ENCODE measurements around the gene ZNF133. TPM values are rescaled to one million over a fixed set of nuclear protein-coding genes. Genes with fewer than 3 reads are reported as not detected.

The ZNF133 gene
- total and polyA plus RNA-seq, 4 donors, result 7.8 to 27.1 (median 9.9) TPM

DNA sequence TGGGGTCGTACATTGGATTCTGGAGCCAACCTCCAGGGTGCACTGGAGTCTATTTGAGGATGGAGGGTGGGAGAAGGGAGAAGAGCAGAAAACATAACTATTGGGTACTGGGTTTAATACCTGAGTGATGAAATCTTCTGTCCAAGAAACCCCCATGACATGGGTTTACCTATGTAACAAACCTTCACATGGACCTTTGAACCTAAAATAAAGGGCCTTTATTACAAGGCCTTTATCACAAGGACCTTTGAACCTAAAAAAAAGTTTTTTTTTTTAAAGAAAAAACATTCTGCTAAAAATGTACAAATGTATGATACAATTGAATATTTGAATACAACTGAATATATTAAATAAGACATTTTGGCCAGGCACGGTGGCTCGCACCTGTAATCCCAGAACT, 38.1 kb upstream of the ZNF133 start:
- no peaks in the 10 kb centered on the region for H3K27me3 ChIP-seq (ENCODE audit: control insufficient read depth in 3 of 3, insufficient read depth in 3 of 3, low read length in 2 of 3)
- TF ChIP-seq, protein P1, sequence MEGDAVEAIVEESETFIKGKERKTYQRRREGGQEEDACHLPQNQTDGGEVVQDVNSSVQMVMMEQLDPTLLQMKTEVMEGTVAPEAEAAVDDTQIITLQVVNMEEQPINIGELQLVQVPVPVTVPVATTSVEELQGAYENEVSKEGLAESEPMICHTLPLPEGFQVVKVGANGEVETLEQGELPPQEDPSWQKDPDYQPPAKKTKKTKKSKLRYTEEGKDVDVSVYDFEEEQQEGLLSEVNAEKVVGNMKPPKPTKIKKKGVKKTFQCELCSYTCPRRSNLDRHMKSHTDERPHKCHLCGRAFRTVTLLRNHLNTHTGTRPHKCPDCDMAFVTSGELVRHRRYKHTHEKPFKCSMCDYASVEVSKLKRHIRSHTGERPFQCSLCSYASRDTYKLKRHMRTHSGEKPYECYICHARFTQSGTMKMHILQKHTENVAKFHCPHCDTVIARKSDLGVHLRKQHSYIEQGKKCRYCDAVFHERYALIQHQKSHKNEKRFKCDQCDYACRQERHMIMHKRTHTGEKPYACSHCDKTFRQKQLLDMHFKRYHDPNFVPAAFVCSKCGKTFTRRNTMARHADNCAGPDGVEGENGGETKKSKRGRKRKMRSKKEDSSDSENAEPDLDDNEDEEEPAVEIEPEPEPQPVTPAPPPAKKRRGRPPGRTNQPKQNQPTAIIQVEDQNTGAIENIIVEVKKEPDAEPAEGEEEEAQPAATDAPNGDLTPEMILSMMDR (IDR thresholded peaks at IDR 0.05; ENCODE audit: control extremely low read depth, extremely low read depth), result no peak
- H3K9ac ChIP-seq (ENCODE audit: insufficient read depth in 1 of 2, low read length in 2 of 2), result no peak overlapping the region
- no peaks in the 10 kb centered on the region for H3K36me3 ChIP-seq (ENCODE audit: control insufficient read depth in 4 of 4, insufficient read depth in 4 of 4, low read length in 4 of 4)
- no peak for ATAC-seq (ENCODE audit: insufficient read depth, low FRiP score)
- H3K27ac ChIP-seq (ENCODE audit: low read depth in 1 of 2, low read length in 1 of 2), result no peak overlapping the region
- WGBS, 2 donors, result 92 to 94% methylated on average over 3 of the region's 3 CpGs
- no peak for DNase-seq
- H3K4me1 ChIP-seq (ENCODE audit: control insufficient read depth in 5 of 5, insufficient read depth in 5 of 5, low read length in 5 of 5), result no peaks in the 10 kb centered on the region
- no peaks in the 10 kb centered on the region for H3K9me3 ChIP-seq (ENCODE audit: control insufficient read depth in 4 of 4, insufficient read depth in 3 of 4, low read length in 3 of 4)
- H3K4me3 ChIP-seq, result no peak overlapping the region

DNA sequence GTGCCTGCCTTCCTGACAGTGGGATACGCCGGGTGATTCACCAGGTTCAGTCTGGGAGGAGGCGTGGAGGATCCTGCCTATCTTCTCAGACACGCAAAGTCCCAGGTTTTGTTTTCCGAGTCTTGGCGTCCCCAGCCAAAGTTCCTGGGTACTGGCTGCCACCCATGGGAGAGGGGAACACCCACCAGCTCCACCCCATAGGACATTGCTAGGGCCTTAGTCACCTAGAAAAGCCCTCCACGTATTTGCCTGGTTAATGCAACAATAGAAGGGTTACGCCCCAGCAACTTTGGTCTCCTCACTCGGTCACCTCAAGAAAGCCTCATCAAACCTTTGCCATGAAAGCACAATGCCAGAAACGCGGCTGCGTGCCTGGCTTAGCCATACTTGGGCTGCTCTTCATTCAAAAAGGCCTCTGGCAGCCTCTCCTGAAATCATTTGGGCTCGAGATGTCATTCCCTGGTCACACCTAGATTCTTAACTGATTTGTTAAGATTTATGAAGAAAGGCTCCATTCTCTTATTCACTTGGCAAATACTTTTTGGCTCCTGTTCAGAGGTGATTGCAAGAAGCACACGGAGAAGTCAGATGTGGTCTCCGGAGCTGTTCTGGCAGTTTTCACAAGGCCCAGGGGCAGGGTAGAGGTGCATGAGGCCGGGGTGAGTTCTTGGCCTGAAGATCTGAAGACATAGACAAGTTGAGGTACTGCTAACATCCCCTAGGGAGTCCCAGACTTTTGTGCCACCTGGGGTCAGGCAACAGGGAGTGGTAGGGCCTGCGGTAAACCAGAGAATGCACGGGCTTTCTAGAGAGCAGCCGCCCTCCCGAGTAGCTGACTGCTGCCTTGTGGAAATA, 35.5 kb upstream of the ZNF133 start:
- ATAC-seq (ENCODE audit: insufficient read depth, low FRiP score) (peak; percentile 86), DNase-seq (peak in 1 of 3 donors; percentile 27)
- Histone ChIP-seq H3K27ac (ENCODE audit: low read depth in 1 of 2, low read length in 1 of 2) (peak overlapping the region in 1 of 2 donors; percentile 48), H3K9ac (ENCODE audit: insufficient read depth in 1 of 2, low read length in 2 of 2) (no peak overlapping the region), H3K4me1 (ENCODE audit: control insufficient read depth in 5 of 5, insufficient read depth in 5 of 5, low read length in 5 of 5) (no peaks in the 10 kb centered on the region), H3K27me3 (ENCODE audit: control insufficient read depth in 3 of 3, insufficient read depth in 3 of 3, low read length in 2 of 3) (no peaks in the 10 kb centered on the region), H3K4me3 (no peak overlapping the region), H3K9me3 (ENCODE audit: control insufficient read depth in 4 of 4, insufficient read depth in 3 of 4, low read length in 3 of 4) (no peaks in the 10 kb centered on the region), H3K36me3 (ENCODE audit: control insufficient read depth in 4 of 4, insufficient read depth in 4 of 4, low read length in 4 of 4) (no peaks in the 10 kb centered on the region)
- 64 to 82% methylated on average over 20 of the region's 20 CpGs for WGBS, 2 donors
- TF ChIP-seq, protein P1 (IDR thresholded peaks at IDR 0.05; ENCODE audit: control extremely low read depth, extremely low read depth), result no peak

DNA sequence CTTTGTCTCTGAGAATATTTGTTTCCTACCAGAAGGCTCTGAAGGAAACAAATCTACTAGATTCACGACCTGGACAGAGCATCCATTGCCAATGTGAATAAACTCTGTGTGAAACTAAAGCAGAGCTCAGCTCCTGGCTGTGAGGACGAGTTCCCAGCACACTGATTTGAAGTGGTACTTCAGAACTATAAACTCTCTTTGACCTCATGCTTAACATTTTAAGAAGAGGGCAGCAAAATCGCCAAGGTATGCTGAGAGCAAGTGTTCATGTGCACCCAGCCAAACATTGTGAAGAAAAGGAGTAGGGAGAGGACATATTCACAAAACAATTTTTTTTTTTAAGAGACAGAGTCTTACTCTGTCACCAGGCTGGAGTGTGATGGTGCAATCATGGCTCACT, 33.7 kb upstream of the ZNF133 start:
- no peaks in the 10 kb centered on the region for H3K27me3 ChIP-seq (ENCODE audit: control insufficient read depth in 3 of 3, insufficient read depth in 3 of 3, low read length in 2 of 3)
- ATAC-seq (ENCODE audit: insufficient read depth, low FRiP score), result peak; percentile 9
- H3K9ac ChIP-seq (ENCODE audit: insufficient read depth in 1 of 2, low read length in 2 of 2), result no peak overlapping the region
- TF ChIP-seq, protein P1 (IDR thresholded peaks at IDR 0.05; ENCODE audit: control extremely low read depth, extremely low read depth), result no peak
- no peak overlapping the region for H3K27ac ChIP-seq (ENCODE audit: low read depth in 1 of 2, low read length in 1 of 2)
- H3K9me3 ChIP-seq (ENCODE audit: control insufficient read depth in 4 of 4, insufficient read depth in 3 of 4, low read length in 3 of 4), result no peaks in the 10 kb centered on the region
- DNase-seq, result peak; percentile 23 to 66 (median 31)
- no peaks in the 10 kb centered on the region for H3K4me1 ChIP-seq (ENCODE audit: control insufficient read depth in 5 of 5, insufficient read depth in 5 of 5, low read length in 5 of 5)
- H3K36me3 ChIP-seq (ENCODE audit: control insufficient read depth in 4 of 4, insufficient read depth in 4 of 4, low read length in 4 of 4), result no peaks in the 10 kb centered on the region
- H3K4me3 ChIP-seq, result no peak overlapping the region
- 42 to 72% methylated on average over 3 of the region's 3 CpGs for WGBS, 2 donors

All from lung (tissue), 12 donors.